Measurements from ENCODE around the gene ABR. TPM values are rescaled to one million over a fixed set of nuclear protein-coding genes. Genes with fewer than 3 reads are reported as not detected.

The ABR gene
- total and polyA plus RNA-seq, 2 of the 8 experiments (the other 6 are each of a cell fraction or from before 2014, with no cell fraction given), result 44.8 to 47.2 TPM

GRCh38 chr17:1188812-1189504, 9.2 kb upstream of the ABR start:
- Histone ChIP-seq H2AFZ (ENCODE audit: low read length) (no peak overlapping the region; the same call in 1 of the 2 replicates), H3K79me2 (ENCODE audit: control insufficient read depth in 1 of 2, insufficient read depth in 2 of 2, low read length in 2 of 2) (no peaks in the 10 kb centered on the region), H3K79me1 (ENCODE audit: low read depth, low read length) (no peaks in the 10 kb centered on the region), H3K4ac (replicated peaks; ENCODE audit: insufficient read length, low read depth, low read length) (no peak overlapping the region), H4K8ac (ENCODE audit: extremely low read depth, insufficient read depth, low read length) (no peak overlapping the region), H3K4me2 (ENCODE audit: insufficient read depth in 1 of 2, low read depth in 2 of 2, low read length in 2 of 2) (no peak overlapping the region), H4K5ac (ENCODE audit: insufficient read length, low read depth, low read length) (no peak overlapping the region), H2BK120ac (replicated peaks; ENCODE audit: low read depth, low read length) (no peak overlapping the region), H3K9me3 (ENCODE audit: insufficient read depth in 2 of 2, low read depth in 1 of 2, low read length in 1 of 2) (no peaks in the 10 kb centered on the region), H3K56ac (replicated peaks; ENCODE audit: insufficient read length, low read depth, low read length) (no peak overlapping the region), H3K4me1 (replicated peaks in 1 of 4; ENCODE audit: control insufficient read depth in 3 of 4, insufficient read depth in 4 of 4, low read length in 3 of 4) (peaks cover 0 to 7% (median 4%) of the 10 kb centered on the region in 4 experiments; a peak in 4 of 7 replicates), H3K18ac (ENCODE audit: extremely low read depth, low read length) (no peak overlapping the region), H3K23ac (ENCODE audit: insufficient read length) (no peak overlapping the region), H3K9ac (replicated peaks in 1 of 4; ENCODE audit: extremely low read depth in 1 of 4, low read depth in 3 of 4, low read length in 3 of 4) (no peak overlapping the region), H3K14ac (ENCODE audit: insufficient read length) (no peak overlapping the region), H3K23me2 (ENCODE audit: low read depth, low read length) (no peaks in the 10 kb centered on the region), H3K36me3 (ENCODE audit: control insufficient read depth in 2 of 4, insufficient read depth in 4 of 4, low read length in 3 of 4) (no peaks in the 10 kb centered on the region), H2AK5ac (ENCODE audit: low read depth, low read length) (no peak overlapping the region), H3K27me3 (replicated peaks in 1 of 4; ENCODE audit: control insufficient read depth in 3 of 4, extremely low read depth in 1 of 4, insufficient read depth in 3 of 4, low read length in 3 of 4) (no peaks in the 10 kb centered on the region), H4K20me1 (replicated peaks in 1 of 2; ENCODE audit: control insufficient read depth in 1 of 2, insufficient read depth in 2 of 2, low read length in 2 of 2) (no peaks in the 10 kb centered on the region), H2BK12ac (ENCODE audit: low read depth, low read length) (no peak overlapping the region), H2BK5ac (ENCODE audit: low read depth, low read length) (no peak overlapping the region), H3K4me3 (ENCODE audit: extremely low read depth in 1 of 4, insufficient read depth in 2 of 4, low read depth in 3 of 4, low read length in 4 of 4) (no peak overlapping the region), H2BK15ac (ENCODE audit: low read length) (no peak overlapping the region), H2BK20ac (ENCODE audit: low read length) (no peak overlapping the region), H3K27ac (ENCODE audit: low read depth, low read length) (no peak overlapping the region), H4K91ac (replicated peaks; ENCODE audit: insufficient read length, low read length) (no peak overlapping the region)
- ChIA-PET POLR2A (ENCODE audit: partially characterized antibody) (no interaction called here), CTCF (ENCODE audit: partially characterized antibody) (interaction anchor here (1.1 to 6.4 kb wide), 6 partner anchors 10 to 382 kb away, joined by 3 to 63 read pairs (median 15); no protein-coding TSS in a partner anchor)
- DNase-seq (ENCODE audit: low read depth in 1 of 2, low spot score in 2 of 2) (no peak), FAIRE-seq (no peak)
- 90% methylated on average over 18 of the region's 20 CpGs; no CpG with 5 or more reads in 1 of the 2 experiments for WGBS, 2 experiments (ENCODE audit: extremely low coverage in 1 of 2, insufficient coverage in 1 of 2, insufficient read length in 1 of 2, insufficient replicate concordance in 2 of 2, low coverage in 1 of 2, low lambda C conversion rate in 2 of 2, missing lambda C conversion rate in 1 of 2)
- TF ChIP-seq HDAC6 (IDR thresholded peaks at IDR 0.05; ENCODE audit: low read depth, low read length), result no peak
- TF ChIP-seq, protein P1, sequence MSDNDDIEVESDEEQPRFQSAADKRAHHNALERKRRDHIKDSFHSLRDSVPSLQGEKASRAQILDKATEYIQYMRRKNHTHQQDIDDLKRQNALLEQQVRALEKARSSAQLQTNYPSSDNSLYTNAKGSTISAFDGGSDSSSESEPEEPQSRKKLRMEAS (IDR thresholded peaks at IDR 0.05), result no peak
- no peak for TF ChIP-seq SUZ12 (IDR thresholded peaks at IDR 0.05; ENCODE audit: low read length)
- TF ChIP-seq RXRA (IDR thresholded peaks at IDR 0.05; ENCODE audit: insufficient read depth, low read depth, low read length), result no peak
- no peak for TF ChIP-seq EZH2 (IDR thresholded peaks at IDR 0.05; ENCODE audit: low read depth, low read length, severe bottlenecking)
- TF ChIP-seq NRF1 (IDR thresholded peaks at IDR 0.05; ENCODE audit: low read depth, low read length), result no peak
- TF ChIP-seq, protein P2, sequence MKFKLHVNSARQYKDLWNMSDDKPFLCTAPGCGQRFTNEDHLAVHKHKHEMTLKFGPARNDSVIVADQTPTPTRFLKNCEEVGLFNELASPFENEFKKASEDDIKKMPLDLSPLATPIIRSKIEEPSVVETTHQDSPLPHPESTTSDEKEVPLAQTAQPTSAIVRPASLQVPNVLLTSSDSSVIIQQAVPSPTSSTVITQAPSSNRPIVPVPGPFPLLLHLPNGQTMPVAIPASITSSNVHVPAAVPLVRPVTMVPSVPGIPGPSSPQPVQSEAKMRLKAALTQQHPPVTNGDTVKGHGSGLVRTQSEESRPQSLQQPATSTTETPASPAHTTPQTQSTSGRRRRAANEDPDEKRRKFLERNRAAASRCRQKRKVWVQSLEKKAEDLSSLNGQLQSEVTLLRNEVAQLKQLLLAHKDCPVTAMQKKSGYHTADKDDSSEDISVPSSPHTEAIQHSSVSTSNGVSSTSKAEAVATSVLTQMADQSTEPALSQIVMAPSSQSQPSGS (IDR thresholded peaks at IDR 0.05; ENCODE audit: low read length), result no peak
- TF ChIP-seq POU5F1 (IDR thresholded peaks at IDR 0.05; ENCODE audit: low read depth, low read length), result no peak
- TF ChIP-seq CTBP2 (IDR thresholded peaks at IDR 0.05; ENCODE audit: borderline replicate concordance, insufficient read depth, insufficient read length, low read length), result no peak
- no peak for TF ChIP-seq BCL11A (IDR thresholded peaks at IDR 0.05; ENCODE audit: low read depth in 2 of 2, low read length in 2 of 2)
